HG02870 (cell line): Measurements from ENCODE around the gene MAN1A2.
A peak's percentile ranks its signal among the peaks of the same experiment; 100 is the strongest.
"Not testable (repeated sequence)": the region's sequence is repeated elsewhere in the genome, so short reads cannot be mapped to it uniquely, and the experiment has no call there.

Experiments used
- ATAC-seq: cut with Tn5 transposase; IDR thresholded peaks from one replicate; pipeline ENCODE4 v1.9.1; 2021; ENCODE audit warnings: mild to moderate bottlenecking, moderate library complexity; ENCODE audit not compliant: unreplicated experiment

The MAN1A2 gene

DNA sequence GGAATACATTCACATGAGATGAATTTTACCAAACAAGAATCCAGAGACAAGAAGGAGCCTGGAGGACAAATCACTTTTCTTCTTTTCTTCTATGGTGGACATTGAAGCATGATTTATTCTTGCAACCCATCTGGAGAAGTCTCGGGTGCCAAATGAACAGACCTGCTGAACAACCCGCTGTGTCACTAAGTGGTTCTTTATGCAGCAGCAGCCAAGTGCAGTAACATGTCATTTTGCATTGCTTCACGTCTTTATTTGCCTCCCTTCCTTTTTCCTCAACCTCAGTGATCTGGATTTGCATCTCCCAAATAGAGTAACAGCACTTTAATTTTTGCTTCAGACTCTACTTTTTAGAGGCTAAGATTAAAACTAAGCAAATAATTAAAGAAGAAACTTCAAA lies 188.6 kb downstream of the MAN1A2 start:
- no peak for ATAC-seq

DNA sequence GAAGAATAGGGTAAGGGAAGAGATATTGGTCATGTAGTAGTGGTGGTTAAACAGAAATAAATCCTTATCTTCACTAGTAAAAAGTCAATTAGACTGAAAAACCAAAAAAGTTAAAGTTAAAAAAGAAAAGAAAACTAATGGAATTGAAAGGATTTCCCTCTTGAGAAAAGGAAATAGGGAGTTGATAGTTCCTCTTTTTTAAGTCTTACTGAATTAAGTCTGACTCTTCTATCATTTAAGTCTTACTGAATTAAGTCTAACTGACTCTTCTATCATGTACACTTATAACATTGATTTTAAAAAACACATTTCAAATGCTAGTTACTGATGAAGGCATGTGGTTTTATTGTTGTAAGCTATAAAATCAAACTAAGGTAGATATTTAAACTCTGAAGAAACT lies 189.1 kb downstream of the MAN1A2 start:
- no peak for ATAC-seq

DNA sequence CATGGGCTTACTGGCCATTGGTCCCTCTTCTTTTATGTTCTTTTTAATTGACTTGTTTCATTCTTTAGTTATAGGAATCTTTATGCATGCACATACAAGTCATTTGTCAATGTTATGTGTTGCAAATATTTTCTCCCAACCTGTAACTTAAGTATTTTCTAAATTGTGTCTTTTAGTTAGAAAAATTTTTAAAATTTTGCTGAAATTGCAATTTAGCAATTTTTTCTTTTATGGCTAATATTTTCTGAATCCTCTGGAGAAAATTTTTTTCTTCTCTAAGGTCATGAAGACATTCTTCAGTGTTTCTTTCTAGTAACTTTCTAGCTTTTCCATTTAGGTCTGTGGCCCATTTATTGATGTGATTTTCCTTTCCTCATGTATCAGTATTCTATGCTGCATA lies 189.7 kb downstream of the MAN1A2 start:
- ATAC-seq, result no peak

DNA sequence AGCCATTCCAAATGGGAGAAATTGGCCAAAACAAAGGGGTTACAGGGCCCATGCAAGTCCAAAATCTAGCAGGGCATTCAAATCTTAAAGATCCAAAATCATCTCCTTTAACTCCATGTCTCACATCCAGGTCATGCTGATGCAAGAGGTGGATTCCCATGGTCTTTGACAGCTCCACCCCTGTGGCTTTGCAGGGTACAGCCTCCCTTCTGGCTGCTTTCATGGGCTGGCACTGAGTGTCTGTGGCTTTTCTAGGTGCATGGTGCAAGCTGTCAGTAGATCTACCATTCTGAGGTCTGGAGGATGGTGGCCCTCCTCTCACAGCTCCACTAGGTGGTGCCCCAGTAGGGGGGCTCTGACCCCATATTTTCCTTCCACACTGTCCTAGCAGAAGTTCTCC lies 191.2 kb downstream of the MAN1A2 start:
- not testable (repeated sequence) for ATAC-seq

DNA sequence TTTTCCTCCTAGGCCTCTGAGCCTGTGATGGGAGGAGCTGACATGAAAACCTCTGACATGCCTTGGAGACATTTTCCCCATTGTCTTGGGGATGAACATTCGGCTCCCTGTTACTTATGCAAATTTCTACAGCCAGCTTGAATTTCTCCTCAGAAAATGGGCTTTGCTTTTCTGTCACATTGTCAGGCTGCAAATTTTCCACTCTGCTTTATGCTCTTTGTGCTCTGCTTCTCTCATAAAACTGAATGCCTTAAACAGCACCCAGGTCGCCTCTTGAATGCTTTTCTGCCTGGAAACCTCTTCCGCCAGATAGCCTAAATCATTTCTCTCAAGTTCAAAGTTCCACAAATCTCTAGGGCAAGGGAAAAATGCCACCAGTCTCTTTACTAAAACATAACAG lies 191.9 kb downstream of the MAN1A2 start:
- no peak for ATAC-seq

DNA sequence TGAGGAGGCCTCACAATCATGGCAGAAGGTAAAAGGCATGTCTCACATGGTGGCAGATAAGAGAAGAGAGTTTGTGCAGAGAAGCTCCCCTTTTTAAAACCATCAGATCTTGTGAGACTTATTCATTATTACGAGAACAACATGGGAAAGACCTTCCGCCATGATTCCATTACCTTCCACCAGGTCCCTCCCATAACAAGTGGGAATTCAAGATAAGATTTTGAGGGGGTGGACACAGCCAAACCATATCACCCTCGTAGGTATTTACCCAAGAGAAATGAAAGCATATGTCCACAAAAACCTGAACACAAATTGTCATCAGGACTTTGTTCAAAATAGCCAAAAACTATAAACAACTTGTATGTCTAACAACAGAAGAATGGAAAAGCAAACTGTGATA lies 192.7 kb downstream of the MAN1A2 start:
- ATAC-seq, result no peak

DNA sequence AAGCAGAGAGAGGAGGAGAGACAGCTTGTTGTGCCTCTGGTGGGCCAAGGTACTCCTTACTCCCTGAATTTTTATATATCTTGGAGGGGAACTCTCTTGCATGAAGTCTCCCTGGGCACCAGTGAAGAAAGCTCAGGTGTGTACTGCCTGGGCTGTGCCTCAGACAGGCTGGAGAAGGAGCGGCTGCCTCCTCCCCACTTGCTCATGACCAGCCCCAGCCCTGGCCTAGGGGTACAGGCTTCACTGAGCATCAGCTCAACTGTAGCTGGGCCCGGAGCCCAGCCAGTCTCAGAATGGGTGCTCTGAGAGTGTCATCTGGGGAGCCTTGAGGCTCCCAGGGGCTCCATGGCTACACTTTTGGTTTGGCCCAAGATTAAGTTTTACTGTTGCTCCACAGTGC lies 193.8 kb downstream of the MAN1A2 start:
- no peak for ATAC-seq

DNA sequence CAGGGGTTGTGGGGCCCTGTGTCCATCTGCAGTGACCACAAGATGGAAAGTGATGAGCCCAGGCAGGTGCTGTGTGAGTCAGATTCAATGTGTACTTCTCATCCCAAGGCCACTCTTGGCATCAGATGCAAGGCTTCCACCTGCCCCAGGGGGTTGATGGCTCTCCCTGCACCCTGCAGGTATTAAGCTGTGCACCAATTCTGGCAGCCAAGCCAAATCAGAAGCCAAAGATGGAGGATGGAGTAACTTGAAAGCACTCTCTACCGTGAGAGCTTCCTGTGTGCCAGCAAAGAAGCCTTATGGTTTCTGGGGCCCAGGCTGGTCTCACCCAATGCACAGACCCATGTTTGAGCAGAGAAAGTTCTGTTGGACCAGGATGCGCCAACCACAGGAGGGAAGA lies 194.3 kb downstream of the MAN1A2 start:
- no peak for ATAC-seq

DNA sequence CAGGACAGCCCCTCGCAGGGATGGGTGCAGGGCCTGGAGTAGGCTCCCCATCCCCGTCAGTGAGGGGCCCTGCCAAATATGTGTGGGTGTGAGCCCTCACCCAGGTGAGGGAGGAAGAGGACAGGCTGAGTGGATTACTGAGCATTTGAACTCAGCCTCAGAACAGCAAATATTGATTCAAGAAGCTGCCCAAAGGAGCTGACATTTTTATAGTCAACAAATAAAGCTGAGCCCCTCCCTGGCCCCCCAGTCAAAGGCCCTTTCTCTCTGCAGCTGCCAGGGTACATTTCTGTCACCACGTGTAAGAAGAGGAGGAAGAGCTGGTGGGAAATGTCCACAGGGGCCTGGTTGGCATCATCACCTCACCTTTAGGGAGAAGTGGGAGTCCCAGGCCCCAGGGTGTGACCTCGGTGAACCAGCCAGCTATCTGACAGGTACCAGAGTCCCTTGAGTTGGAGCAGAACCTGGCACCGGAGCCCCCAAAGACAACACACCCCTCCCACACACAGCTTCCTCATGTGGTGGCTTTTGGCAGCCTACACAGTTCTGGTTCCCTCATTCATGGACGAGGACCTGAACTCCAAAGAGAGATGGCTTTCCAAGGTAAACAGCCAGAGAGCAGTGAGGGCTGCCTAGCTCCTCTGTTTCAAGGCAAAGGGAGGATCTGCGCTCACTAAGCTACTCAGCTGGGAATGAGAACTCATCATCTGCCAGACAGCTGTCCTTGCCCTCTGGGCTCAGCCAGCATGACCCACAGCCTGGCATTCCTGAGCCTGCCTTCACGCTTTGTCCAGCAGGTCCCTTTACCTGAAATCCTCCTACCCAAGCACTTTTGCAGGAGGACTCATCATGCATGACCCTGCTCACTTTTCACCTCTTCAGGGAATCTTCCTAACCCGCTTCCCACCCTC lies 195.6 kb downstream of the MAN1A2 start:
- ATAC-seq, result no peak

DNA sequence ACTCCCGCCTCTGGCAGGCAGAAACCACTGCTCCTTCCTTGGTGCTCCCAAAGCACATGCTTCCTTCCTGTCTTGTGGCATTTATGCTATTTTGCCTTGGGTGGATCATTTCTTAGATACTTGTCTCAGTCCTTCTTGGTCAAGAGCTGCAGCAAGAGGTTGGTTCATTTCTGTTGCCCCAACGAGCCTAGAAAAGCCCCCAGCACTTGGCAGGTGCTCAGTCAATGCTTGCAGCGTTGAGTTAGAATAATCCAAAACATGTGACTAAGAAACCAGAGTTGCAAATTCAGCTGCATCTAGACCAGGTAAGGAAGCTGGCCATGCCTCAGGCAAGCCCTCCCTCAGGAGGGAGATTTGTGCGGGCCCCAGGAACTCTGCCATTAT lies 196.2 kb downstream of the MAN1A2 start:
- no peak for ATAC-seq

DNA sequence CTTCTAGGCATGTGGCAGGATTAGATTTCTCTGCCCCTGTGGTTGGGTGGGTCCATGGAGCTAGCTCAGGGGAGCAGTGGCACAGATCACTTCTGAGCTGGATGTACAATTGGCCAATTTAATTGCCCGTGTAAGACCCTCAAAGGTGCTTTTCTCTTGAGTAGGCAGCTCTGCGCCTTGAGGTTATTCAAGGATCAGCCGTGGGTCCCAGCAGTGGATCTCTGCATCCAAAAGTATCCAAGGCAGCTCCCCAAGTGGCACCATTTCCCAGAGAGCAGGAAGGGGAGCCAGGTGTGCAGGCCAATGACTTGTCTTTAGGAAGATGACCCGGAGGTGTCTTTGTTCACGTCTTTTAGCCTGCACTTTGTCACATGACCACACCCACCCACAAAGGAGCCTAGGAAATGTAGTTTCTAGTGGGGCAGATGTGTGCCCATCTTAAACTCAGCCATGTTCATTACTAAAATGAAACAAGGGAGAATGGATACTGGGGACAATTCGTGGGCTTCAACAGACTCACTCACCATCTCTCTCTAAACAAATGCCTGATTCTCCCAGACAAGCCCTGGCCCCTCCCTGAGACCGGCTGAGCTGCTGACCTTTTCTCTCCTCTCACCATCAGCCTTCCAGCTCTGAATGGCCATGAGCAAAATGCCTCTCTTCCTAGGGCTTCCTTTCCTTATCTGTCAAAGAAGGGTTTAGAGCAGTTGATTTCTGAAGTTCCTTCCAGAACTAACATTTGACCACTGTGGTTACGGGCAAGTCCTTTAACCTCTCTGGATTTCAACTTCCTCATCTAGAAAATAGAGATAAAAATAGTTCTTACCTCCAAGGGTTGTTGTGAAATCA lies 197.2 kb downstream of the MAN1A2 start:
- ATAC-seq, result no peak

DNA sequence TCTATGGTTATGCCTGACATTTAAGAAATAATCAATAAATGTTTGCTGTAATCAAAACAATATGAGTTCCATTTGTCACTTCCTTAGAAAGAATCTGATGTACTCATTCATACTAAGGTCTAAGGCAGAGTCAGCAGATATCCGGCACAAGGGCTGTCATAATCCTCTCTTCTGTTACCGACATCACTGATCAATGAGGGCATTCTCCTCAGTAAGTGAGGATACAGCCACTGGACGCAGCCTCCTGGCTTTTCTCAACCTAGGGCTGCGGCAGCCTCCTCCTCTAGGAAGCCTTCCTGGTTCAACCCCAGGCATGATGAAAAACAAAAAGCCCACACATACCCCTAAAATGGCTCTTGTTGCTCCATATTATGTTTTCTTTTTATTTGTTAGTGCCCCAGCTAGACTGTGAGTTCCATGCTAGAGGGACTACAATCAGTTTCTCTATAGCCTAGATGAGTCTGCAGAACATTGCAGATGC lies 197.9 kb downstream of the MAN1A2 start:
- ATAC-seq, result no peak

DNA sequence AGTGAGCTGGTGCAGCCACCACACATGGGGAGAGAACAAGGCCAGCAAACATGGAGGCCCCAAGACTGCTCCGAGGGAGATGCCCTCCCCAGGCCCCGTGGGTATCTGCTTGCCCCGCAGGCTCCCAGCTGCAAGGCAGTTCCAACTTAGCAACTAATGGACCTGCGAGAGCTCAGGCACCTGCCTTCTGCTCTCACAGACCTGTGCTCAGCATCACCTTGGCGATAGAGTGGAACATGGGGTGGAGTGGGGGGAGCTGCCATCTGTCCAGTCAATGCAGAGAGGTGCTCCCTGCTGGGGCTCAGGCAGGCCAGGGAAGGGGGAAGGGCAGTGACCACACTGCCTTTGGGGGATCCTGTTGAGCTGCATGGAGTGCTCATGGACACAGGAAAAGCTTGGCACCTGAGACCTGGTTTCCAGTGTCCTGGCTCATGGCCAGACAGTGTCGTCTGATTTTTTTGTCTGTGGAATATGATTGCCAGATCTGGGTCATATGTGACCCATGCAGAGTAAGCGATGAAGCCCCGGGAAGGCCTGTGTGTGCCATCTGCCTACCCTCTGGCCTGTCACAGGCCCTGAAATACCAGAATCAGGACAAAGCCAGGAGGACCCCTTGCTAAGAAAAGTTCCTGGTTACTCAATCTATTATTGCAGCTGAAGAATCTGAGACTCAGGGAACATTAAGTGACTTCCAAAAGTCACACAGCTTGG lies 198.7 kb downstream of the MAN1A2 start:
- ATAC-seq, result no peak

DNA sequence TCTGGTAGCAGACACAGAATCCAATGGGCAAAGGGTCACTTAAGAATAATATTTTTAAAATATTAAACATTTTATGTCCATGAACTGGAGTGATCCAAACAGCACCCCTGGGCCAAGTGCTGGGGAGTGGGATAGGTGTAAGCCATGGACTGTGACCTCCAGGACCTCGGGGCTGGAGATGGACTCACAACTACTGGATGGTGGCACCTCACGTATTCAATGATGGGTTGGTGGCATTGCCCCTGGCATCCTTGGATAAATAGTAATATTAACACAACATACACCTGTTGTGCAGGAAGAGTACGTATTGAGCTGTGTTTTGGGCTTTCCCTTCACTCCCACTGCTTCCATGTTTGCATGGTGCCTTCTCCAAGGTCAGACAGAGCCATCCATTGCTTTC lies 199.3 kb downstream of the MAN1A2 start:
- ATAC-seq, result no peak

DNA sequence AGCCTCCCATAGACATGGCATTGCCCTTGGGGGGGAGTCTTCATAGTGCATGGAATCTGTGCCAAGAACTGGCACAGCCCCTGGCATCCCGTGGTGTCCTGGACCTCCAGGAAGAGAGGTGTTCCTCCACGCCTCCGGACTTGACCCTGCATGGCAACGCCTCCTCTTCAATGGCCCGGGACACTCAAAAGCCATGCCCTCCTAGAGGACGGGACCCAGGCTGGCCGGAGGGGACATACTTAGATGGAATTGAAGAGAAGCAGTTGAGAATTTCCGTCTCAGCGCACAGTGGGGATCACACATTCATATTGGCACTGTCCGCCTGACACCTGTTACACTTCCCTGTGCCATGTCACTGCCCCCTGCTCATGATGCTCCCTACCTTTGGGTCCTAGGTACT lies 200.2 kb downstream of the MAN1A2 start:
- ATAC-seq, result no peak

DNA sequence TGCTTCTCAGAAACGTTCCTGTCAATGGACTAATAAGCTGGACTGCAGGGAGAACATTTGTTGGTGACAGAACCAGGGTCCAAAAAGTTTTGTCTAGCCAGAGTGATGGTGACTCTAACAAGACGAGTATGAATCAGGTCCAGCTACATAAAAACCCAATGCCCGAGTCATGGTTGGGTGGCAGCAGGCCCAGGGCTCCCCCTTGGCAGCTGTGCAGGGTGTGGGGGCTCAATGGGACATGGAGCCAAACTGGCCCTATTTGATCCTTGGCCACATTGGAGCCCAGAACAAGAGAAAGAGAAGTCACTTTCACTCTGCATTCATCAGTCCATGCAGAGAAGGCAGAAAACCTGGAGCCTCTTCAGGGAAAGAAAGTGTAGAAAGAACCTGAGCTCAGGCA lies 200.7 kb downstream of the MAN1A2 start:
- ATAC-seq, result no peak

DNA sequence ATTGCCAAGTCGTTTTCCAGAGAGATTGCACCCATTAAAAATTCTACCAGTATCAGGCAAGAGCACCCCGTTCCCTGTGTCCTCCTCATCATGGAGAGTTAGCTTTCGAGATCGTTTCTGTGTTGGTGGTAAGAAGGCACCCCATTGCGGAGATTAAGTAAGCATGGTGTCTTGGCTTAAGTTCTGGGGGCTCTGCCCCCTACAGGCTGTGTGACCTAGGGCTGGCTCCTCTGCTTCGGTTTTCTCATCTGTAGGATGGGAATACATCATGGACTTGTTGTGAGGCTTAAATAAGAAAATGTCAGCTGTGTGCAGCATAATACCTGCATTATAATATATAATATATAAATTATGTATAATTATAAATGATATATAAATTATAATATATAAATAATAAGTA lies 201.8 kb downstream of the MAN1A2 start:
- no peak for ATAC-seq

DNA sequence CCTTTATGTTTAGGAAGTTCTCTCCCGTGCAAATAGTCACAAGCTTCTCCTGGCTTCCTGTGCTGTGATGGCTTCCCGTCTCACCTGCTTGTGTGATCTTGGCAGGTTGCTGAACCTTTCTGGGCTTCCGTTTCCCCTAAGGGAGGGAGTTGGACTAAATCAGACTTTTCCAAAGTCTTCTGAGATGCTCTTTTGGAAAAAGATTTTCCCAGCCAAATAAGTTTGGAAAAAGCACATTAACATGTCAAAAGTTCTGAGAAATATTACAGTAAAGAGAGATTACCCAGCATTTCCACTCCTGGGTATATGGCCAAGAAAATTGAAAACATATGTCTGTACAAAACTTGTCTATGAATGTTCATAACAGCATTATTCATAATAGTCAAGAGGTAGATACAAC lies 202.6 kb downstream of the MAN1A2 start:
- no peak for ATAC-seq

DNA sequence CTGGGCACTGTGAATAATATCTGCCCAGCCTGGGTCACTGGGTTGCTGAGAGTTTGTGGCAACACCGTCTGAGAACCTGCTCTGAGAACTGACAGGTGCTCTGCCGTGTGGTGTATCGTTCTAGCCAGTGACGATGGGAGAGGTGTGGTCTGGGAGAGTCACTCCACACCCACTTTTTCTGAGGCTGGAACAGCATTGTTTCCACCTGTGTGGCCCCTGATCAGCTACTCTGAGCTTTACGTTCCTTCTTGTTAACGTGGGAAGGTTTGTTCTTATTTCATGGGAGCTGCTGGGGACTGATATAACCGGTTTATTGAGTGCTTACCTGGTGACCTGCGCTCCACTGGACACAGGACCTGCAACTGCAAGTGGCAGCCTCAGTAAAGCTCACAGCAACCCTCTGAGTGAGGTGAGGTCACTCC lies 203.8 kb downstream of the MAN1A2 start:
- ATAC-seq, result no peak

DNA sequence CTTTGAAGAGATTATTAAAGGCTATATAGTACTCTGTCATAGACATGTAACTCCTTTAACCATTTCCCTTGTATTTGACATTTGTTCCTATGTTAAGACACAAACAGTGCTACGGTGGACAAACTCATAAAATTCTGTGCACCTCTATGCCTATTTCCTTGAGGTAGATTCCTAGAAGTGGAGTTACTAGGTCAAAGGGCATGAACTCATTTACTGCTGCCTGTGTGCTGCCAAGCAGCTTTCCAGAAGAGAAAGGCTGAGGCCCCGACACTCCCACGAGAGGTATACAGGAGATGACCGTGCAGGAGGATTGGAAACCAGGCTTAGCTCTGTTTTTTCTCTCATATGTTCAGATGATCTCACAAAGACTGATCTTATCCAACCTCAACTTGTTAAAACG lies 204.2 kb downstream of the MAN1A2 start:
- ATAC-seq, result no peak

DNA sequence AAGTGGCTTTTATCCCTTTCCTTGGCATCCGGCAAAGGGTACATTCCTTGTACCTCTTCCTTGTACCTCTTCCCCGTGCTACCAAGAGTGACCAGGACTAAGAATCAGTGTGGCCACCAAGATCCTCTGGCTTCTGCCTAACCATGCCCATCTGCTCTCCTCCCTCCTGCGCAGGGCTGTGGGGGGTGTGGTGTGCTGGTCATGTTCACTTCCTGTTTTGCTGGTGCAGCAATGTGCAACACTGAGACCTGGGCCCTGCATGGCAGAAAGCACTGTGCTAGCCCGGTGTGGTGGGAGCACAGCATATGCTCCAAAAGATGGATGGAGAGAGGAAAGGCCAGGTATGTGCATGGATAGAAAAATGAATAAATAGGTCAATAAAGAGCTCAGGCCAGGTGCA lies 205.3 kb downstream of the MAN1A2 start:
- peak; percentile 59 for ATAC-seq
